T-helper 2 cell treated with Interferon-gamma antibody and Interleukin-4, amounts not matched to agents 100 ng/mL and 5 ng/mL, for 36 hours (primary cell): ENCODE results near the gene UBE2H. TPM values are rescaled to one million over a fixed set of nuclear protein-coding genes. Genes with fewer than 3 reads are reported as not detected.
"Not testable (repeated sequence)": the region's sequence is repeated elsewhere in the genome, so short reads cannot be mapped to it uniquely, and the experiment has no call there.

Experiments used
- intact Hi-C: fragments of 100-400 bp; cut with micrococcal nuclease; formaldehyde crosslinking; loops from one replicate; pipeline ENCODE4 v1.15.1; 2023
- total RNA-seq: library from RNA; stranded (reverse); gene quantifications from 2 replicates; pipeline ENCODE4 v1.2.3, GENCODE V29; 2022

UBE2H gene
- total RNA-seq, 1 donor from 2014 or later, result 30.0 TPM

DNA sequence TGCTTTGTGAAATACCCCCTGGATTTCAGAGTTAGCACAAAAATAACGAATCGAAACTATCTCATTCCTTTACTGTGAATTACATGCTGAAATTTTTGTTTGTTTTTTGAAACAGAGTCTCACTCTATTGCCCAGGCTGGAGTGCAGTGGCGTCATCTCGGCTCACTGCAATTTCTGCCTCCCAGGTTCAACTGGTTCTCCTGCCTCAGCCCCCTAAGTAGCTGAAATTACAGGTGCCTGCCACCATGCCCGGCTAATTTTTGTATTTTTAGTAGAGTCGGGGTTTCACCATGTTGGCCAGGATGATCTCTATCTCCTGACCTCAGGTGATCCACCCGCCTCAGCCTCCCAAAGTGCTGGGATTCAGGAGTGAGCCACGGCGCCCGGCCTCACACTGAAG lies 125.9 kb downstream of the UBE2H start:
- intact Hi-C loops, result loop anchor here (5.0 kb wide), 1 partner anchor 125 kb away; the partner anchor contains the start of gene UBE2H

DNA sequence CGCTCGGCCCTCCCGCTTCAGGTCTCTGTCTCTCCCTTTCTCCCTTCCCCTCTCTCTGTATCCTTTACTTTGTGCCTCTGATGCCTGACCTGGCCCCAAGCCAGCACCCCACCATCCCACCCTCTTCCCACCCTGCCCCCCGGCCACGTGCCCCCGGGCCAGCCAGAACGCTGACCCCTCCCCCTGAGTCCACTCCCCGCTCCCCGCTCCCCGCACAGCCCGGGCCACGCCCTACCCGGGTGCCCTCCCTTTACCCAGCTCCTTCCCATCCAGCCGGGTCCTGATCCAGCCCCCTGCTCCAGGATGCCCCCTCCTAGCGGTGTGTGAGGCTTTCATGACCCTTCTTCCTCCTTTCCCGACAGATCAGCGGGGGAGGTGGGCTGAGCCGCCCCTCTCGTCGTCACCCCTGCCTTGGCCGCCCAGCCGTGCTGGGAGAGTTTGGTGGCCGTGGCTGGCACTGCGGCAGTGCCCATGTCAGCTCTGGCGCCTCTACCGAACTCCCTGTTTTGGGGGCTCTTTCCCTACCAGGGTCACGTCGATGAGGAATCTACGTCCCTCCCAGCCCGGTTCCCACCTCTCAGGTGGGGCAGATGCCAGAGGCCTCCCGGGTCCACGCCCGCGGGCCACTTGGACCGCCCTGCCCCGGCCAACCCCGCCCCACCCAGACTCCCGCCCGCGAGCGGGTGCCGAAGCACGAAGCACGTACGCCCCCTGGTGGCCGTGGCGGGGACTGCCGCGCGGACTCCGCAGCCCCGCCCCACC lies 127.4 kb downstream of the UBE2H start:
- intact Hi-C loops, result loop anchor here (1.0 to 5.0 kb wide), 7 partner anchors 47 to 601 kb away; partner anchors contain the start of genes AHCYL2 and UBE2H

DNA sequence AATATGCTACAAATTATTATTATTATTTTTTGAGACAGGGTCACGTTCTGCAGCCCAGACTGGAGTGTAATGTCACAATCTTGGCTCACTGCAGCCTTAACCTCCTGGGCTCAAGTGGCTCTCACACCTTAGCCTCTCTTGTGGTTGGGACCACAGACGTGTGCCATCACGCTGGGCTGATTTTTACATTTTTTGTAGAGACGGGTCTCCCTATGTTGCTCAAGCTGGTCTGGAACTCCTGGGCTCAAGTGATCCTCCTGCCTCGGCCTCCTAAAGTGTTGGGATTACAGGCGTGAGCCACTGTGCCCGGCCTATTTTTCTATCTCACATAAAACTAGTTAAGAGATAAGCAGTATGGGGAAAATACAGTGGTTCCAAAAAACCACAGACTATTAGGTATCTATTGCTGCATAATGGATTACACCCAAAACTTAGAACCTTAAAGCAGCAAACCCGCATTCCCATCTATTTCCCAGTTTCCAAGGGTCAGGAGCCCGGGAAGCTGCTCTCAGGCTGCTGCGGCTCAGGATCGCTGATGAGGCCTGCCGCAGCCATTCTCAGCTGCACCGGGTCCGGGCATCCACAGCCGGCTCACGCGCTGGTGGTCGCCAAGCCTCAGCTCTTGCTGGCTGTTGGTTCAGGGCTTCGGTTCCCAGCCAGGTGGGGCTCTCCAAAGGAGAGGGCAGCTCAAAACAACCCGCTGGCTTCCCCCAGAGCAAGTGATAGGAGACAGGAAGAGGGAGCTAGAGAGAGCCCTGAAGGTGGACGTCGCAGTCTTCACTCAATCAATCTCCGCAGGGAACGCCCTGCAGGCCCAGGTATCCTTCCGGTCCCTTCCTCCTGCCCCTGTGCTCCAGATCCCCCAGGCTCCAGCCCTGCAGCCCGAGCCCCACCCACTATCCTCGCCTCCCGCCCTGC lies 128.2 kb downstream of the UBE2H start:
- intact Hi-C loops, result loop anchor here (1.0 to 5.0 kb wide), 7 partner anchors 46 to 600 kb away; partner anchors contain the start of genes AHCYL2 and UBE2H

- intact Hi-C loops, result not testable (repeated sequence)
Observed at GRCh38 chr7:129823143-129823542, 129.6 kb downstream of the UBE2H start.

DNA sequence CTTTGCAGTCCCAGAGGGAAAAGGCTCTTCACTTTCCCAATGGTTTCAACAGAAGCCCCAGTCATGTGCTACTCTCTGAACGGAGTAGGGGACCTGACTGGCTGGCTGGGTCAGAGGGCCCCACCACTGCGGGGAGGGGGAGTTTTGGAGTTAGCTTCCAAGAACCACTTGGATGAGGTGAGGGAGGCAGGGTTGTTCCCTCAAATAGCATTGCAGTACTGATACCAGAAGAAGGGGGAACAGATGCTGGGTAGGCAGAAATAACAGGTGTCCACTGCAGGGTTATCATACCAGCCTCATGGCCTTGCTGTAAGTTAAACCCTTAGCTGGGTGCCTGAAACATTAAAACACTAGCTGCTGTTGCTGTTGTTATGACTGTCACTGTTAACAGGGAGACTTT lies 131.3 kb downstream of the UBE2H start:
- intact Hi-C loops, result no loop called here

GRCh38 chr7:129816742-129817141 lies 136.0 kb downstream of the UBE2H start:
- intact Hi-C loops, result no loop called here

GRCh38 chr7:129807863-129808262 lies 144.9 kb downstream of the UBE2H start:
- intact Hi-C loops, result no loop called here

DNA sequence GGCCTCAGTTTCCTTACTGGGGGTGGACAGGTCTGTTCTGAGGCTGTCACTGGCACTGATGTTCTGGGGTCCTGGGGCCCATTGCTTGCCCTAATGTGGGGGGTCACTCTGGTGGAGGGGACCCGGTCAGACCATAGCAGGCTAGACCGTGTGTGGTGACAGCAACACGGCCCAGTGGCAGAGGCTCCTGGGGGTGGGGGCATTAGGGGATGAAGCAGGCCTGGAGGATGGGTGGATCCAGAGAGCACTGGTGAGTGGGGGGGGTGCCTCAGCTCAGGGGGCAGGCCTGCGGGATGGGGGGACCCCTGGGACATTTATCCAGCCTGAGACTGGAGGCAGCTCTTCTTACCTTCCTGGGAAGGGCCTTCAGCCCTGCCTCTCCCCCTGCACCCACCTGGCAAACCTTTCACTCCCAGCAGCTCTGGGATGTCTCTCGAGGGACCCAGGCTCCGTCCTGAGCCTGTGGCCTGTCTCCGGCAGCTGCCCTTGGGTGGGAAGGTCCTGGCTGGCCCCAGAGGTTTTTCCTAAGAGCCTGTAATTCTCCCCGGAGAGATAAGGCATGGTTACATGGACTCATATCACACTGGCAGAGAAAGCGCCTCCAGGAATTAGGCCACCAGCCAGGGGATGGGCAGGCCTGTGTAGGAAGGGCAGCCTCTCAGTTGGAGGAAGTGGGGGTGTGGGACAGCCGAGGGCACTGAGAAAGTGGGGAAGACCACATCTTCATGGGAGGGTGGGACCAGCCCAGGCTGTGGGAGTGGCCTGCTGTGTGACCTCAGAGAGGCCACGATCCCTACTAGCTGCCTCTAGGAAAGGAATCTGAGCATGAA lies 147.7 kb downstream of the UBE2H start:
- intact Hi-C loops, result no loop called here

DNA sequence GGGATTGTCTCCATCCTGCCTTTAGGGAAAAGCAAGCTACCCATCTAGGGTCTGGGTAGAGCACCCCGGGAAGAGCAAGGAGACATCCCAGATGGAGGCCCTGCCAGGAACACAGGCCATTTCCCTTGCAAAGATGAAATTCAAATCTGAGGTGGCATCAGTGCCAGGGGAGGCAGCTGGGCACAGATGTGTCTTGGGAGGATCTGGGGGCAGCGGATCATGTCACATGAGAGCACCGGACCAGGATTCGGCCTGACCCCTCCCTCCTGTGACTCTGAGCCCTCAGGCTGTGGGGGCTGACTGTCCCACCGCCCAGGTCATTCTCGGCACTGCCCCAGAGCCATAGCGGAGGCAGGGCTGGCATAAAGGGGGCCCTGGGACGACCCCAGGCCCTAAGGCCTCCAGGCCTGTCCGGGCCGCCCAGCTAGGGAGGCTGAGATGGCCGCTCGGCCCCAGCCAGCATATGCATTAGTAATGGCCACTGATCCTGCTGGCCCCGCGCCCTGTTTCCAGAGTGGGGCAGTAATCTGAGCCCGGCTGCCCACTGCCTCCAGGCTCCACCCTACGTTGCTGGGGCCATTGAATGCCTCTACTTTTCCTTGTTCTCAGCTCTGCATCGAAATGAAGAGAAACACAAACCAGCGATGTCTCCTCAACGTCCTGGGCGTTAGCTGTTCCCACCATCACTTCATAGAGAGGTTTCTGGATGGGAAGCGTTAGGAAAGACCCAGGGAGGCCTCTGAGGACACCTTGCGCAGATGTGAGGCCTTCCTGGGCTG lies 148.5 kb downstream of the UBE2H start:
- intact Hi-C loops, result no loop called here

DNA sequence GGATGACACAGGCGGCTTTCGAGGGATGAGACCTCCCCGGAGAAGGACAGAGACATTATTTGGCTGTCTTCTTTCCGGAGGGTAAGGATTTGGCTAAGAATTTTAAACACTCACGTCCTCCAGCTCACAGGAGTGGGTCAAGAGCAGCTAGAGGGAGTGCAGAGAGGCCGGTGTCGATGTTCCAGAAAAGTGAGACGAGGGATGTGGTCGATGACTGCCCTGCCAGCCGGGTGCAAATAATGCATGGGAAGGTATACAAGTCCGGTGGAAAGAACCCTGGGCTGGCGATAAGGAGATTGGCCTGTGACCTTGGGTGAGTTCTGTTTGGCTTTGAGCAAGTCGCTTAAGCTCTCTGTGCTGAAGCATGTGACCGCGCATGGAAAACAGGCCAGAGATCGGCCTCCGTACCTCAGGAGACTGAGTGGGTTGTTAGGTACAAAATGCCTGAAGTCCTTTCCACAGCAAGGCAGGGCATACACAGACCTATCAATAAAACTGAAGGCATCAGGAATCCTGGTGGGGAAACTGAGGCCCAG lies 149.1 kb downstream of the UBE2H start:
- intact Hi-C loops, result no loop called here

- intact Hi-C loops, result no loop called here
Observed at GRCh38 chr7:129801882-129802281, 150.9 kb downstream of the UBE2H start.

- intact Hi-C loops, result no loop called here
Observed at GRCh38 chr7:129800901-129801300, 151.9 kb downstream of the UBE2H start.

GRCh38 chr7:129799350-129799955 lies 153.3 kb downstream of the UBE2H start:
- intact Hi-C loops, result no loop called here

DNA sequence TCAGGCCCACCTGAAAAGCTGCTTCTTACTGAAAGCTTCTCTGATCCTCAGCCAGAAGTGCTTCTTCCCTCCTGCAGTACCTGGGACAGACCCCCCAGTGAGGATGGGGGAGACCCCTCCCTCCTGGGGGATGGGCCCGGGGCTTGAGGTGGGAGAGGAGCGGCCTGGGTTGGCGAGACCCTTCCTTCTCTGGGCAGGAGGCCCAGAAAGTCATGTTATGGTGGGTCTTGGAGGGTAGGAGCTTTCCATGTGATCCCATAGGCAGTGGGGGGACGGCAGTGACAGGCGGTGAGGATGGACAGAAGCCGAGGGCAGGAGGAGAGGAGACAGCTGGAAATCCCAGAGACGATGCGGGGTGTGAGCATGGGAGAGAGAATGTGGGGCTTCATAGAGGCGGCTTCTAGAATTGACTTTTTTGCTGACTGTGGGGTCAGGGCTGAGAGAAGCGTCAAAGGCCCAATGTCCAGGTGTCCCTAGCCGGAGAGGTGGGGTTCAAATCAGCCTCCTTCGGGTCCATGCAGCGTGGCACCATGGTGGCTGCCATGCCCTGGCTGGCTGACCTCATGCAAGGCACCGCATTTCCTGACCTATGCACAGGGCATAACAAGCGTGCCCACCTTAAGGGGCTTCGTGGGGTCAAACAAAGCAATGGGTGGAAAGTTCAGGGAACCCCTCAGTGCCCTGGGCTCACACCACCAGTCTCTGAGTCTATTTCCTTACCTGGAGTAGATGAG lies 154.0 kb downstream of the UBE2H start:
- intact Hi-C loops, result no loop called here

DNA sequence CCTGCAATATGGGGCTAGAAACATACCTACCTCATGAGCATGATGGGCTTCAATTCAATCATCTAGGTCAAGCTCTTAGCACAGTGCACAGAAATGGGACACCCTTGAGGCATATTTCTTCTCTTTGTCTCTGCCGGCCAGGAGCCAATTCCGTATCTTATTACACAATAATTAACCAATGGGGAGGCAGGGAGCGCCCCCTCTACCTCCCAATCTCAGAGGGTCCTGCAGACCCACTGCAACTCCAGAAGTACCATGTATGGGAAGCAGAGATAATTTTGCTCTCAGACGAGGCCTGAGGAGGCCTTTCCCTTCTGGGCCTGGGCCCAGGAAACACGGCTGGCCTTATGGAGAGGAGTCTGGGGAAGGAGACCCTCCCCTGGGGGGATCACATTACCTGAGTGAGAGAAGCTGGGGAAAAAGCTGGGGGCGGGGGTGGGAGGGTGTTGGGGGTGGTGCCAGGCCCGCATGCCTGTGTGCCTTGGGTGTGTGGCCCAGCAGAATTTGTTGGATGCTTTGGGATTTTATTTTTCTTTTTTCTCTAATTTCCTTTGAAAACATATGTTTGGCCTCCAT lies 155.5 kb downstream of the UBE2H start:
- intact Hi-C loops, result no loop called here

DNA sequence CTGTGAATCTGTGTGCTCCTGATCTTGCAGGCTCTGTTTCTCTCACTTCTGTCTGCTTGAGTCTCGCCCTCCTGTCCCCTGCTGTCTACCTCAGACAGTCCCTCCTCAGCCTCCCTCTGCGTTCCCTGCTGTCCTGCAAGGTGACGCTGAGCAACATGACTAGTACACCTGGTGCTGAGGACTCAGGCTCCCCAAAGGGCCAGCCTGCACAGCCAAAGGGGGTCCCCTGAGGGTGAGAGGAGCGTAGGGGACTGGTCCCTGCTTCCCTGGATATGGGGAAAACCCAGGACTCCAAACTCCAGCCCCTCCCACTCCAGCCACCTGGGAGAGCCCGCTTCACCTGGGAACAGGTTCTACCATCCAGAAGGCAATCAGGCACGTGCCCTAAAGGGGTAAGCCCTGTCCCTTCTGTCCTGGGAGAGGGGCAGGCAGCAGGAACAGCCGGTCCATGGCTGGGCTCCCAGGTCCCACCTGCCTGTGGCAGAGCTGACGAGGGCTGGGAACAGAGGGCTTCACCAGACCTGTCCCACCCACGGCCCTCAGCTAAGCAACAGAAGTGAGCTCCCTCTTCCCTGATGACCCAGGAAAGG lies 156.5 kb downstream of the UBE2H start:
- intact Hi-C loops, result no loop called here

DNA sequence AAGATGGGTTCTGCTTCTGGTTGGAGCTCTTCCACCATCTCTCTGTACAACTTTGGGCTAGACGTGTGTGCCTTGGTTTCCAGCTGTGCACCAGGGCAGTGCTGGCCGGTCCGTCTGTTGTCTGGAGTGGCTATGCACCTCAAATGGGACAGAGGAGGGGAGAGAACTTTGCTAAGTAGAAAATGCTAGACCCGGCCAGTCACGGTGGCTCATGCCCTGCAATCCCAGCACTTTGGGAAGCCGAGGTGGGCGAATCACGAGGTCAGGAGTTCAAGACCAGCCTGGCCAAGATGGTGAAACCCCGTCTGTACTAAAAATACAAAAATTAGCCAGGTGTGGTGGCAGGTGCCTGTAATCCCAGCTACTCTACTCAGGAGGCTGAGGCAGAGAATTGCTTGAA lies 158.3 kb downstream of the UBE2H start:
- intact Hi-C loops, result not testable (repeated sequence)
